Heart left ventricle (tissue), 16 donors: ENCODE results near the gene VSIG10L. TPM values are rescaled to one million over a fixed set of nuclear protein-coding genes. Genes with fewer than 3 reads are reported as not detected.

Experiments
- ATAC-seq, 4 donors: fragments of 200-7000 bp; cut with Tn5 transposase; one replicate each; pipeline ENCODE4 v1.9.1; 2020 to 2022; ENCODE audit warnings: moderate library complexity in 4 of 4, mild to moderate bottlenecking in 3 of 4, moderate number of reproducible peaks in 1 of 4
- DNase-seq, 5 donors: peaks; one replicate each; pipeline ENCODE4 v3.0.0-alpha.2; 2020
- H3K27ac ChIP-seq, 12 donors: fragments of 200-600 bp; sonication (generic) in 4 of 12; one replicate each; pipeline versions ENCODE4 v1.5.0 to v1.8.0; 2016 to 2022; ENCODE audit warnings: mild to moderate bottlenecking in 2 of 12
- H3K27me3 ChIP-seq, 9 donors: fragments of 200-600 bp; sonication (generic) in 2 of 9; one replicate each; pipeline versions ENCODE4 v1.5.1 to v1.8.0; 2016 to 2022; ENCODE audit warnings: mild to moderate bottlenecking in 3 of 9
- H3K36me3 ChIP-seq, 9 donors: fragments of 200-600 bp; sonication (generic) in 2 of 9; one replicate each; pipeline versions ENCODE4 v1.5.0 to v1.8.0; 2018 to 2022; ENCODE audit warnings: mild to moderate bottlenecking in 2 of 9
- H3K4me1 ChIP-seq, 12 donors: fragments of 200-600 bp; sonication (generic) in 4 of 12; one replicate each; pipeline versions ENCODE4 v1.5.0 to v1.8.0; 2016 to 2022; ENCODE audit warnings: mild to moderate bottlenecking in 3 of 12
- H3K4me3 ChIP-seq, 12 donors: fragments of 200-600 bp; sonication (generic) in 4 of 12; one replicate each; pipeline versions ENCODE4 v1.5.0 to v1.8.0; 2017 to 2022; ENCODE audit warnings: mild to moderate bottlenecking in 9 of 12, moderate library complexity in 4 of 12
- H3K9me3 ChIP-seq, 12 donors: fragments of 200-600 bp; sonication (generic) in 4 of 12; one replicate each; pipeline versions ENCODE4 v1.5.0 to v1.8.0; 2016 to 2022; ENCODE audit warnings: mild to moderate bottlenecking in 1 of 12
- CTCF ChIP-seq, 12 donors: fragments of 200-600 bp; sonication (generic) in 4 of 12; IDR thresholded peaks; one replicate each; pipeline versions ENCODE4 v1.5.0 to v1.8.0; 2018 to 2022; ENCODE audit warnings: antibody characterized with exemption in 12 of 12, mild to moderate bottlenecking in 5 of 12
- POLR2A ChIP-seq, 2 donors: fragments of 450-650 bp; IDR thresholded peaks; one replicate each; pipeline ENCODE4 v1.6.1; 2017; ENCODE audit warnings: antibody characterized with exemption in 2 of 2, mild to moderate bottlenecking in 2 of 2, moderate library complexity in 2 of 2
- WGBS, 4 donors: extraction: QIAGEN DNeasy Blood & Tissue Kit in 2 of 4; methylation state at CpG; one replicate each; pipeline versions ENCODE4 v1.1.5 to v1.1.7; 2013 to 2018; 5-methylcytosine and 5-hydroxymethylcytosine counted together
- intact Hi-C, 10 donors: fragments of 100-400 bp; cut with DNase I; formaldehyde crosslinking; loops; one replicate each; pipeline versions ENCODE4 v1.11.1 to v1.14.2; 2022
- polyA plus RNA-seq, 2 donors: library from polyadenylated mRNA; stranded (reverse); fragments of 200-250 nt; gene quantifications; one replicate each; pipeline ENCODE4 v1.2.3, GENCODE V29; 2013
- total RNA-seq, 9 donors: library from RNA; depleted of rRNA in 2 of 9; stranded (reverse); fragments of >200 nt in 2 of 9; fragmentation: NEBNext Ultra II Directional in 3 of 9; extraction: Animal tissue kit (Norgen Biotek cat#: 25700) in 3 of 9; gene quantifications; one replicate each; pipeline versions ENCODE4 v1.1.0 to v1.2.4, GENCODE V29; 2016 to 2023
- donor health status: ischemic (EF 13 %, LVEDD 7.1; RV severe dilation, severe dysfunction).
- donor health status: healthy with polysubstance abuse.
- donor health status: DM: no; HTN: yes; CAD: no.
- donor health status: DM: no; HTN: no; CAD: no.
- donor health status: ischemic (EF 25% LVEDD 6.9; RV normal size, moderate dysfunction).
- donor health status: ischemic (EF 25% LVEDD 5.7; RV mildly dilated, moderate dysfunction).
- donor health status: healthy.
- donor health status: DM: yes; HTN: yes; CAD: no.
- donor health status: ischemic (EF 35%, LVEDD 5.7; RV mildly dilated, moderate dysfunction).
- donor health status: nonischemic (EF 11% LVEDD 7.7; RV severe dilation, severe dysfunction).
- donor health status: DM: yes; HTN: yes; CAD: no.
- donor health status: PGD.
- donor health status: ischemic (EF 29% LVEDD 5.4; RV normal size, mild dysfunction).
- donor health status: nonischemic (EF 23%, LVEDD 6.1; RV moderate dilation, normal function).

Gene VSIG10L
- total and polyA plus RNA-seq, 11 donors = 0.40 to 1.7 (median 0.75) TPM

GRCh38 chr19:51285682-51286081 lies 56.3 kb downstream of the VSIG10L start:
- 65 to 81% (median 73%) methylated on average over 3 of the region's 3 CpGs for WGBS, 4 donors
- DNase-seq (no peak), ATAC-seq (no peak)
- H3K27ac ChIP-seq = no peak overlapping the region
- H3K9me3 ChIP-seq = peaks cover 0 to 16% (median 0%) of the 10 kb centered on the region in 12 donors
- H3K36me3 ChIP-seq = no peaks in the 10 kb centered on the region
- H3K4me1 ChIP-seq = no peaks in the 10 kb centered on the region
- intact Hi-C loops = no loop called here
- no peak overlapping the region for H3K4me3 ChIP-seq
- no peak for TF ChIP-seq CTCF (IDR thresholded peaks at IDR 0.05)
- TF ChIP-seq POLR2A (IDR thresholded peaks at IDR 0.05) = no peak
- H3K27me3 ChIP-seq = peaks cover 0 to 27% (median 5%) of the 10 kb centered on the region in 9 donors

GRCh38 chr19:51282335-51282734 lies 59.6 kb downstream of the VSIG10L start:
- intact Hi-C loops = no loop called here
- WGBS, 4 donors = 79 to 84% (median 83%) methylated on average over 4 of the region's 4 CpGs
- Histone ChIP-seq H3K9me3 (peaks cover 0 to 8% (median 0%) of the 10 kb centered on the region in 12 donors), H3K4me1 (no peaks in the 10 kb centered on the region), H3K27me3 (peaks cover 0 to 24% (median 4%) of the 10 kb centered on the region in 9 donors), H3K36me3 (no peaks in the 10 kb centered on the region), H3K4me3 (no peak overlapping the region), H3K27ac (no peak overlapping the region)
- DNase-seq (no peak), ATAC-seq (no peak)
- TF ChIP-seq CTCF (IDR thresholded peaks at IDR 0.05) (no peak), POLR2A (IDR thresholded peaks at IDR 0.05) (no peak)

Other genes starting within 250 kb of the VSIG10L start
- 10 to 100 TPM in 1 of 9 donors, 1 to 10 TPM in 8; 2.5 to 11.2 (median 4.2) TPM for gene CTU1, start 233.7 kb downstream of the VSIG10L start, total RNA-seq
- 1 to 10 TPM; 1.4 to 2.4 TPM for gene CTU1, start 233.7 kb downstream of the VSIG10L start, polyA plus RNA-seq
- 10 to 100 TPM in 1 of 9 donors, 1 to 10 TPM in 6, under 1 TPM in 2; 0.35 to 18.5 (median 1.7) TPM for gene SIGLEC9, start 217.2 kb downstream of the VSIG10L start, total RNA-seq
- gene SIGLEC9, start 217.2 kb downstream of the VSIG10L start, polyA plus RNA-seq = 1 to 10 TPM in 1 of 2 donors, under 1 TPM in 1; 0.27 to 2.0 TPM
- gene SIGLEC7, start 199.8 kb downstream of the VSIG10L start, total RNA-seq = 1 to 10 TPM in 3 of 9 donors, under 1 TPM in 4, not detected in 2; 0.51 to 6.1 (median 0.63) TPM
- 1 to 10 TPM; 1.0 to 1.2 TPM for gene SIGLEC7, start 199.8 kb downstream of the VSIG10L start, polyA plus RNA-seq
- gene CD33, start 117.1 kb downstream of the VSIG10L start, total RNA-seq = 10 to 100 TPM in 2 of 9 donors, 1 to 10 TPM in 7; 1.1 to 46.6 (median 3.2) TPM
- 1 to 10 TPM; 1.7 to 2.3 TPM for gene CD33, start 117.1 kb downstream of the VSIG10L start, polyA plus RNA-seq
- not detected for gene SIGLECL1, start 91.1 kb downstream of the VSIG10L start, total RNA-seq
- not detected for gene SIGLECL1, start 91.1 kb downstream of the VSIG10L start, polyA plus RNA-seq
- gene IGLON5, start 30.5 kb downstream of the VSIG10L start, total RNA-seq = under 1 TPM in 1 of 9 donors, not detected in 8; 0.09 TPM
- under 1 TPM in 1 of 2 donors, not detected in 1; 0.10 TPM for gene IGLON5, start 30.5 kb downstream of the VSIG10L start, polyA plus RNA-seq
- 100 to 1,000 TPM; 206 to 835 (median 280) TPM for gene ETFB, start 24.2 kb upstream of the VSIG10L start, total RNA-seq
- gene ETFB, start 24.2 kb upstream of the VSIG10L start, polyA plus RNA-seq = 100 to 1,000 TPM; 301 to 675 TPM
- gene CLDND2, start 26.9 kb upstream of the VSIG10L start, total RNA-seq = 1 to 10 TPM in 3 of 9 donors, under 1 TPM in 3, not detected in 3; 0.46 to 2.3 (median 0.92) TPM
- gene CLDND2, start 26.9 kb upstream of the VSIG10L start, polyA plus RNA-seq = not detected
- gene NKG7, start 30.5 kb upstream of the VSIG10L start, total RNA-seq = 10 to 100 TPM in 1 of 9 donors, 1 to 10 TPM in 6, not detected in 2; 1.0 to 31.2 (median 2.4) TPM
- 1 to 10 TPM; 1.0 to 2.9 TPM for gene NKG7, start 30.5 kb upstream of the VSIG10L start, polyA plus RNA-seq
- not detected for gene LIM2, start 45.8 kb upstream of the VSIG10L start, total RNA-seq
- not detected for gene LIM2, start 45.8 kb upstream of the VSIG10L start, polyA plus RNA-seq
- not detected for gene C19orf84, start 48.5 kb upstream of the VSIG10L start, total RNA-seq
- gene C19orf84, start 48.5 kb upstream of the VSIG10L start, polyA plus RNA-seq = not detected
- 1 to 10 TPM in 4 of 9 donors, under 1 TPM in 5; 0.18 to 7.5 (median 0.58) TPM for gene SIGLEC10, start 75.5 kb upstream of the VSIG10L start, total RNA-seq
- 1 to 10 TPM in 1 of 2 donors, under 1 TPM in 1; 0.08 to 1.7 TPM for gene SIGLEC10, start 75.5 kb upstream of the VSIG10L start, polyA plus RNA-seq
- under 1 TPM in 2 of 9 donors, not detected in 7; 0.12 to 0.48 TPM for gene SIGLEC8, start 116.3 kb upstream of the VSIG10L start, total RNA-seq
- gene SIGLEC8, start 116.3 kb upstream of the VSIG10L start, polyA plus RNA-seq = not detected
- gene CEACAM18, start 136.4 kb upstream of the VSIG10L start, total RNA-seq = not detected
- gene CEACAM18, start 136.4 kb upstream of the VSIG10L start, polyA plus RNA-seq = not detected
- gene SIGLEC12, start 159.7 kb upstream of the VSIG10L start, total RNA-seq = under 1 TPM in 4 of 9 donors, not detected in 5; 0.20 to 0.43 (median 0.24) TPM
- gene SIGLEC12, start 159.7 kb upstream of the VSIG10L start, polyA plus RNA-seq = under 1 TPM in 1 of 2 donors, not detected in 1; 0.15 TPM
- gene SIGLEC6, start 189.5 kb upstream of the VSIG10L start, total RNA-seq = under 1 TPM in 5 of 9 donors, not detected in 4; 0.23 to 0.40 (median 0.25) TPM
- under 1 TPM in 1 of 2 donors, not detected in 1; 0.10 TPM for gene SIGLEC6, start 189.5 kb upstream of the VSIG10L start, polyA plus RNA-seq
- 10 to 100 TPM in 3 of 9 donors, 1 to 10 TPM in 6; 2.5 to 13.7 (median 8.7) TPM for gene ZNF175, start 229.1 kb upstream of the VSIG10L start, total RNA-seq
- gene ZNF175, start 229.1 kb upstream of the VSIG10L start, polyA plus RNA-seq = 1 to 10 TPM; 2.9 to 4.8 TPM